ENCODE results near the gene GSPT1. TPM values are rescaled to one million over a fixed set of nuclear protein-coding genes. Genes with fewer than 3 reads are reported as not detected.

The GSPT1 gene
- polyA plus RNA-seq, 1 donor from 2014 or later, result 31.3 TPM

DNA sequence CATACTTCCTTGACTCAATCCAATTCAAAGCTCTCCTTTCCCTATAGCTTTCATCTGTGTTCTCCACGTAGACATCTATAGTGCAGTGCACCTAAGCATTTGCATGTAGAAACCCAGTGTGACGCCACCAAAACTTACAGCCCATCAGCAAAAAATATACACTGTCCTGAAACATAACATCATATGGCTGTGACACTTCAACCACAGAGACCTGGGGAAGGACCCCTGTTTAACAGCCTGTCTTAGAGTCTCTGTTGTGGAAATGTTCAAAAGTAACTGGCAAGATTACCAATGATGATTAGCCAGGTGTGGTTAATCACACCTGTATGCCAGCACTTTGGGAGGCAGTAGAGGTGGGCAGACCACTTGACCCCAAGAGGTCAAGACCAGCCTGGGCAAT lies 22.2 kb downstream of the GSPT1 start:
- Histone ChIP-seq H4K20me1 (ENCODE audit: insufficient read depth) (no peaks in the 10 kb centered on the region), H3K4me3 (ENCODE audit: low read length) (no peak overlapping the region), H3K27ac (ENCODE audit: low read length) (no peak overlapping the region), H3K27me3 (ENCODE audit: insufficient read depth, low read depth, low read length) (no peaks in the 10 kb centered on the region), H3F3A (ENCODE audit: insufficient read depth, low read length, poor library complexity, severe bottlenecking) (no peaks in the 10 kb centered on the region), H3K9me3 (ENCODE audit: low read length) (no peaks in the 10 kb centered on the region), H3K36me3 (ENCODE audit: insufficient read depth, low read length) (no peaks in the 10 kb centered on the region), H3K4me2 (ENCODE audit: low read length) (no peak overlapping the region), H3K9me2 (ENCODE audit: insufficient read depth, low read length) (no peaks in the 10 kb centered on the region), H3K79me2 (replicated peaks; ENCODE audit: insufficient read depth, low read length) (no peaks in the 10 kb centered on the region), H3K9ac (ENCODE audit: low read length) (no peak overlapping the region), H2AFZ (ENCODE audit: low read depth, low read length) (no peak overlapping the region)
- no peak for TF ChIP-seq EZH2 (IDR thresholded peaks at IDR 0.05; ENCODE audit: borderline replicate concordance, insufficient read depth, low read length, poor library complexity, severe bottlenecking)
- TF ChIP-seq MXI1 (conservative IDR thresholded peaks at IDR 0.05; ENCODE audit: poor library complexity, severe bottlenecking), result no peak
- TF ChIP-seq SMC3 (conservative IDR thresholded peaks at IDR 0.05; ENCODE audit: poor library complexity), result no peak
- no peak for TF ChIP-seq TAF1 (IDR thresholded peaks at IDR 0.05; ENCODE audit: low read depth)
- TF ChIP-seq RAD21 (conservative IDR thresholded peaks at IDR 0.05), result no peak
- TF ChIP-seq, protein P1, sequence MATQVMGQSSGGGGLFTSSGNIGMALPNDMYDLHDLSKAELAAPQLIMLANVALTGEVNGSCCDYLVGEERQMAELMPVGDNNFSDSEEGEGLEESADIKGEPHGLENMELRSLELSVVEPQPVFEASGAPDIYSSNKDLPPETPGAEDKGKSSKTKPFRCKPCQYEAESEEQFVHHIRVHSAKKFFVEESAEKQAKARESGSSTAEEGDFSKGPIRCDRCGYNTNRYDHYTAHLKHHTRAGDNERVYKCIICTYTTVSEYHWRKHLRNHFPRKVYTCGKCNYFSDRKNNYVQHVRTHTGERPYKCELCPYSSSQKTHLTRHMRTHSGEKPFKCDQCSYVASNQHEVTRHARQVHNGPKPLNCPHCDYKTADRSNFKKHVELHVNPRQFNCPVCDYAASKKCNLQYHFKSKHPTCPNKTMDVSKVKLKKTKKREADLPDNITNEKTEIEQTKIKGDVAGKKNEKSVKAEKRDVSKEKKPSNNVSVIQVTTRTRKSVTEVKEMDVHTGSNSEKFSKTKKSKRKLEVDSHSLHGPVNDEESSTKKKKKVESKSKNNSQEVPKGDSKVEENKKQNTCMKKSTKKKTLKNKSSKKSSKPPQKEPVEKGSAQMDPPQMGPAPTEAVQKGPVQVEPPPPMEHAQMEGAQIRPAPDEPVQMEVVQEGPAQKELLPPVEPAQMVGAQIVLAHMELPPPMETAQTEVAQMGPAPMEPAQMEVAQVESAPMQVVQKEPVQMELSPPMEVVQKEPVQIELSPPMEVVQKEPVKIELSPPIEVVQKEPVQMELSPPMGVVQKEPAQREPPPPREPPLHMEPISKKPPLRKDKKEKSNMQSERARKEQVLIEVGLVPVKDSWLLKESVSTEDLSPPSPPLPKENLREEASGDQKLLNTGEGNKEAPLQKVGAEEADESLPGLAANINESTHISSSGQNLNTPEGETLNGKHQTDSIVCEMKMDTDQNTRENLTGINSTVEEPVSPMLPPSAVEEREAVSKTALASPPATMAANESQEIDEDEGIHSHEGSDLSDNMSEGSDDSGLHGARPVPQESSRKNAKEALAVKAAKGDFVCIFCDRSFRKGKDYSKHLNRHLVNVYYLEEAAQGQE (IDR thresholded peaks at IDR 0.05; ENCODE audit: borderline replicate concordance), result no peak
- no peak for TF ChIP-seq EP300 (conservative IDR thresholded peaks at IDR 0.05; ENCODE audit: poor library complexity, severe bottlenecking)
- TF ChIP-seq, protein P2, sequence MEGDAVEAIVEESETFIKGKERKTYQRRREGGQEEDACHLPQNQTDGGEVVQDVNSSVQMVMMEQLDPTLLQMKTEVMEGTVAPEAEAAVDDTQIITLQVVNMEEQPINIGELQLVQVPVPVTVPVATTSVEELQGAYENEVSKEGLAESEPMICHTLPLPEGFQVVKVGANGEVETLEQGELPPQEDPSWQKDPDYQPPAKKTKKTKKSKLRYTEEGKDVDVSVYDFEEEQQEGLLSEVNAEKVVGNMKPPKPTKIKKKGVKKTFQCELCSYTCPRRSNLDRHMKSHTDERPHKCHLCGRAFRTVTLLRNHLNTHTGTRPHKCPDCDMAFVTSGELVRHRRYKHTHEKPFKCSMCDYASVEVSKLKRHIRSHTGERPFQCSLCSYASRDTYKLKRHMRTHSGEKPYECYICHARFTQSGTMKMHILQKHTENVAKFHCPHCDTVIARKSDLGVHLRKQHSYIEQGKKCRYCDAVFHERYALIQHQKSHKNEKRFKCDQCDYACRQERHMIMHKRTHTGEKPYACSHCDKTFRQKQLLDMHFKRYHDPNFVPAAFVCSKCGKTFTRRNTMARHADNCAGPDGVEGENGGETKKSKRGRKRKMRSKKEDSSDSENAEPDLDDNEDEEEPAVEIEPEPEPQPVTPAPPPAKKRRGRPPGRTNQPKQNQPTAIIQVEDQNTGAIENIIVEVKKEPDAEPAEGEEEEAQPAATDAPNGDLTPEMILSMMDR (IDR thresholded peaks at IDR 0.05; ENCODE audit: poor library complexity, severe bottlenecking), result no peak
- TF ChIP-seq POLR2AphosphoS5 (IDR thresholded peaks at IDR 0.05), result no peak

DNA sequence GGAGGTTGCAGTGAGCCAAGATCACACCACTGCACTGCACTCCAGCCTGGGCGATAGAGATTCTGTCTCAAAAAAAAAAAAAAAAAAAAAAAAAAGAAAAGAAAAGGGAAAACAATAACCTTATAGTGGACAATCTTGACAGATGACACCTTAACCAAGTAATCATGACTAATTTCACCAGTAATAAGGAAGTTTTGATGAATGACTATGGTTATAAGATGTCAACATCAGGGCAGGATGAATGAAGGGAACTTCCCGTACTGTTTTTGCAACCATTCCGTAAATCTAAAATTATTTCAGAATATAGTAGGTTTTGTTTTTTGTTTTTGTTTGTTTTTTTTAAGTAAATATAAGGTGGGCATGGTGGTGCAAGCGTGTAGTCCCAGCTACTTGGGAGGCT lies 23.0 kb downstream of the GSPT1 start:
- H3K27ac ChIP-seq (ENCODE audit: low read length), result no peak overlapping the region
- no peak overlapping the region for H2AFZ ChIP-seq (ENCODE audit: low read depth, low read length)
- H3K79me2 ChIP-seq (replicated peaks; ENCODE audit: insufficient read depth, low read length), result no peaks in the 10 kb centered on the region
- H3K9me3 ChIP-seq (ENCODE audit: low read length), result no peaks in the 10 kb centered on the region
- H3K4me3 ChIP-seq (ENCODE audit: low read length), result no peak overlapping the region
- H4K20me1 ChIP-seq (ENCODE audit: insufficient read depth), result no peaks in the 10 kb centered on the region
- H3F3A ChIP-seq (ENCODE audit: insufficient read depth, low read length, poor library complexity, severe bottlenecking), result no peaks in the 10 kb centered on the region
- TF ChIP-seq POLR2AphosphoS5 (IDR thresholded peaks at IDR 0.05) (no peak), MXI1 (conservative IDR thresholded peaks at IDR 0.05; ENCODE audit: poor library complexity, severe bottlenecking) (no peak), TAF1 (IDR thresholded peaks at IDR 0.05; ENCODE audit: low read depth) (no peak), EP300 (conservative IDR thresholded peaks at IDR 0.05; ENCODE audit: poor library complexity, severe bottlenecking) (no peak)
- TF ChIP-seq, protein P2 (IDR thresholded peaks at IDR 0.05; ENCODE audit: poor library complexity, severe bottlenecking), result no peak
- H3K27me3 ChIP-seq (ENCODE audit: insufficient read depth, low read depth, low read length), result no peaks in the 10 kb centered on the region
- no peak overlapping the region for H3K9ac ChIP-seq (ENCODE audit: low read length)
- H3K36me3 ChIP-seq (ENCODE audit: insufficient read depth, low read length), result no peaks in the 10 kb centered on the region
- no peak overlapping the region for H3K4me2 ChIP-seq (ENCODE audit: low read length)
- no peaks in the 10 kb centered on the region for H3K9me2 ChIP-seq (ENCODE audit: insufficient read depth, low read length)

Data from neural cell (in vitro differentiated cells).